ENCODE data around the gene KIF12.

Gene KIF12

DNA sequence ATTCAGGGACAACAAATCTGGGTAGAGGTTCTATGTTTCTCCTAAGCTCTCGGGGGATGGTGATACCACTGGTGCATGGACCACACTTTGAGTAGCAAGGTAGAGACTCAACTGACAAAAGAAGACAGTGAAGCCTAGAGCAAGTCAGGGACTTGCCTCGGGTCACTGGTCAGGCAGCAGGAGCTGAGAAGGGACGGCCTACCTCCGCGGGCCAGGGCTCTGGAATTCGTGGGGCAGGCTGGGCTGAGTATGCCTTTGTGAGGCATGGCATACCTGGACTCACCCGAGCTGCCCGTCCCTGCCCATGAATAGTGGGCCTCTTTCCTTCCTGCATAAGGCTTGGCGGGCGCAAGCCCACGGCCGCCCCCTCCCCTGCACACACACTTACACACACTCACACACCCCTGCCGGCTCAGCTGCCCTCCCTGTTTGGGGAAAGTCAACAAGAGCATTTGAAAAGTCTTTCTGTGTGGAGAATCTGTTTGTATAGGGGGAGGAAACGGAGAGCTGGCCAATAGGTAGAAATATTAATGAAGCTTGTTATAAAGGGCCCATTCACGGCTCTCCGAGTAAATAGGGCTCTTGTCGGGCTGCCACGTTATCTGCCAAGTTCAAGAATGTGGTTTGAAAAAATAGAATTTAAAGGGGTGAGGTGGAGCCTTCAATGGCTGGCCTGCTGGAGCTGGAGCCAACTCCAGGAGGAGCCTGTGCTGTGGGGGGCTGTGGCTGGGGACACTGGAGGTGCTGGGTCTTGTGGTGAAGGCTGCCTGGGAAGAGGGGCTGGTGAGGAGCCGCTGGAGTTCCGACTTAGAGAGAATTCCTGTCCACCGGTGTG lies 19.1 kb upstream of the KIF12 start:
- no peak for DNase-seq (ENCODE audit: insufficient read length, low spot score)
- no peak for FAIRE-seq
- TF ChIP-seq, protein P1, sequence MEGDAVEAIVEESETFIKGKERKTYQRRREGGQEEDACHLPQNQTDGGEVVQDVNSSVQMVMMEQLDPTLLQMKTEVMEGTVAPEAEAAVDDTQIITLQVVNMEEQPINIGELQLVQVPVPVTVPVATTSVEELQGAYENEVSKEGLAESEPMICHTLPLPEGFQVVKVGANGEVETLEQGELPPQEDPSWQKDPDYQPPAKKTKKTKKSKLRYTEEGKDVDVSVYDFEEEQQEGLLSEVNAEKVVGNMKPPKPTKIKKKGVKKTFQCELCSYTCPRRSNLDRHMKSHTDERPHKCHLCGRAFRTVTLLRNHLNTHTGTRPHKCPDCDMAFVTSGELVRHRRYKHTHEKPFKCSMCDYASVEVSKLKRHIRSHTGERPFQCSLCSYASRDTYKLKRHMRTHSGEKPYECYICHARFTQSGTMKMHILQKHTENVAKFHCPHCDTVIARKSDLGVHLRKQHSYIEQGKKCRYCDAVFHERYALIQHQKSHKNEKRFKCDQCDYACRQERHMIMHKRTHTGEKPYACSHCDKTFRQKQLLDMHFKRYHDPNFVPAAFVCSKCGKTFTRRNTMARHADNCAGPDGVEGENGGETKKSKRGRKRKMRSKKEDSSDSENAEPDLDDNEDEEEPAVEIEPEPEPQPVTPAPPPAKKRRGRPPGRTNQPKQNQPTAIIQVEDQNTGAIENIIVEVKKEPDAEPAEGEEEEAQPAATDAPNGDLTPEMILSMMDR (IDR thresholded peaks at IDR 0.05; ENCODE audit: insufficient read depth, missing control alignments), result no peak

DNA sequence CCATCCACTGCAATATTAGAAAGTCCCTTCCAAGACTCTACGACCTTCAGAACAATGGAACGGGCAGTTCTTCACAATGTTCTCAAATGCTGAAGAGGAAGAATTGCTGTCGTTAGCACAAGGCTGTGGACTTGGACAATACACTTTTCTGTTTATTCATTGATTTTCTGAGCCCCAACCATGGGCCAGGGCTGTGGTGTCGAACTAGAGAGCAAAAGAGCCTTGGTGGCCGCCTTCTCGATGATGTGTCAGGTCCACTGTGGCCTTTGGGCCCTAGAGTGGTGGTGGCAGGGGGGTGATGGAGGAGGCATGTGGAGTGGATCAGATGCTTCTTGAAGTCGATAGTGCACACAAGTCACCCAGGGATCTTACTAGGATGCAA lies 18.5 kb upstream of the KIF12 start:
- no peak for DNase-seq (ENCODE audit: insufficient read length, low spot score)
- TF ChIP-seq, protein P1 (IDR thresholded peaks at IDR 0.05; ENCODE audit: insufficient read depth, missing control alignments), result no peak
- FAIRE-seq, result no peak

DNA sequence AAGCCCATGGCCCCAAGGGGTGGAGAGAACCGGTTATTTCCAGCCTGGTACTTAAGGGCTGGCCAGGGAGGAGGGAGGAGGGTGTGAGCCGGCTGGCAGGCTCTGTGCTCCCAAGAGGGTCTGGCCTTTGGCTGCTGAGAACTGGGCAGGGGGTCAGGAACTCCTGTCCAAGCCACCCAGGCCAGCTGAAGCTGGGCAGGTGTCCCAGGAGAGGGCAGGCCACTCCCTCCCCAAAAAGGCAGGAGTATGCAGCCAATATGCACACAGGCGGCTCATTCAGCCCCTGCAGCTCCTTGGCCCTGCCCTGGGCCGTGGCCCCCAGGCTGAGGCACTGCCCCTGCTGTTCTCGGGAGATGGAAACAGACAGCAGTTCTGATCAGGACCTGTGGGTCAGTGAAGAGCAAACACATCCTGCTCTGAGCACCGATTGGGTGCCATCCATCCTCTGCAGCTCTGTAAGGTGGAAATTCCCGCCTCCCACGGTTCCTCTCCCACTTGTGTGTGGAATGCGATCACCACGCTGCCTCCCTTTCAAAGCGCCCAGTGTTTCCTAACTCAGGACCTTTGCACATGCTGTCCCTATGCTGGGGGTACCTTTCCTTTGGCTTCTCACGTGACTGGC lies 17.1 kb upstream of the KIF12 start:
- DNase-seq (ENCODE audit: insufficient read length, low spot score) (no peak), FAIRE-seq (no peak)
- TF ChIP-seq, protein P1 (IDR thresholded peaks at IDR 0.05; ENCODE audit: insufficient read depth, missing control alignments), result no peak

DNA sequence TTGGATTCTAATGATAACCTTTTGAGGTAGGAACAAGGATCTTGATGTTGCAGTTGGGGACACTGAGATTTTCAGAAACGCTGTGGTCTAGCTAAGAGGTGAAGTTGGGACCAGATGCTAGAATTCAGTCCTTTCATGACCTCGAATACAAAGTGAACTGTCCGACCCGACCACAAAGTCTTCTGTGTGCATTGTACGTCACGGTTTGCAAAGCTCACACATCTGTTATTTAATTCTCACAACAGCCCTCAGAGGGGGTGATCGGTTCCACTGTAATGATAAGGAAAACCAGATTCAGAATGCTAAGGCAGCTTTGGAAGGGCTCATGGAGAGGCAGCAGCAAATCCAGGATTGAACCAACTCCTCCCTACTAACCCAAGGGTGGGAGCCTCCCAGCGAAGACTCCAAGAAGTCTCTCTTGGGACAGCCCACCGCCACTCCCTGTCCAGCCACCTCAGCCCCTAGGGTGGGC lies 16.6 kb upstream of the KIF12 start:
- FAIRE-seq, result no peak
- TF ChIP-seq, protein P1 (IDR thresholded peaks at IDR 0.05; ENCODE audit: insufficient read depth, missing control alignments), result no peak
- no peak for DNase-seq (ENCODE audit: insufficient read length, low spot score)

DNA sequence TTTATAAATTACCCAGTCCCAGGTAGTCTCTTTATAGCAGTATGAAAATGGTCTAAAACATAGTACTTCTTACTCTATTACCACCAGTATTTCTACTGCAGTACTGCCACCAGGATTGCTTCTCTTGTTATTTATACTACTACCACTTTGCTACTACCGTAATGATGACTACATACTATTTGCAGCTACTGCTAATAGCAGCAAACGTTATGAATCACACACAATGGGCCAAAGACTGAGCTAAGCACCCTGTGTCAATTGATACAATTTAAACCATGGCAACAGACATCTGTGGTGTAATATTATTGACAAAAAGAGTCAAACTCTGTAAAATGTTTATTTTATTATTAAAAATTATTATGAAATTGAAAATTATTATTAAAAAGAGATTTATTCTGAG lies 15.3 kb upstream of the KIF12 start:
- DNase-seq (ENCODE audit: insufficient read length, low spot score) (no peak), FAIRE-seq (no peak)
- TF ChIP-seq, protein P1 (IDR thresholded peaks at IDR 0.05; ENCODE audit: insufficient read depth, missing control alignments), result no peak

DNA sequence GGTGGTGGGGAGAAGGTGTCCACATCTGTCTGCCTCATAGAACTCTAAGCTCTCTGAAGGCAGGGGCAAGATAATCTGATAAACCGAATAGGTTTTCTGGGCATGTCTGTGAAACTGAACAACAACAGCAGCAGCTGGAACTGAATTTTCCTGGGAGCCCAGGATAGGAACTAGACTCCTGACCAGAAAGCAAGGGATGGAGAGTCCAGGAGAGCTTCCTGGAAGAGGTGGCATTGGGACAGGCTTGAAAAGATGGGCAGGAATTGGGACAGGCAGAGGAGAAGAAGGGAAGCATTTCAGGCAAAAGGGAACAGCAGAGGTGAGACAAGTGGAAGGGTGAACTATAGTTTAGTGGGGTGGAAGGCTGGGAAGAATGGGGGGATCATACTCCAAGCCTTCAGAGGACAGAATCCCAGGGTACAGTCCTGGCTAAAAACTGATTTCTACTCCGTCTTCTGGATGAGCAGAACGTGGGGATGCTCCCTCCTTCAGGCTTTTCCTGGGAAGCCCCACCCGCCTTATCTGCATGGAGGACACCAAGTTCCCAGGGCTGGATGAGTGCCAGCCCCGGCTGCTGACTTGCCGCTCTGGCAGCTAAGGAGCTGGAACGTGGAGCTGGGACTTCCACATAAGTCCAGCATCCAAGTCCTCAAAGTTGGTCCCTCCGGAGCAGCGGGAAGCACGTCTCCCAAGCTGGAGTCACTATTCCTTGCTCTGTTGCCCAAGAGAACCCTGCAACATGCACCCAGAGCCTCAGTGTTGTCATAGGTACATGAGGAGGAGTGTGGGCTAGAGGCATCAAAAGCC lies 13.9 kb upstream of the KIF12 start:
- DNase-seq (ENCODE audit: insufficient read length, low spot score), result no peak
- no peak for FAIRE-seq
- TF ChIP-seq, protein P1 (IDR thresholded peaks at IDR 0.05; ENCODE audit: insufficient read depth, missing control alignments), result no peak

Data from D721Med (cell line).